Liver (tissue), 3 donors: ENCODE measurements around the gene STX16.
"Not testable (repeated sequence)": the region's sequence is repeated elsewhere in the genome, so short reads cannot be mapped to it uniquely, and the experiment has no call there.

ENCODE experiments used
- TF ChIP-seq, protein P1 (sequence below): fragments of 150-350 bp; IDR thresholded peaks from 2 replicates; pipeline ENCODE4 v1.5.1; 2017; ENCODE audit warnings: improper control_type of control experiment, low read depth, low read length; ENCODE audit not compliant: missing input control
- TF ChIP-seq, protein P2 (sequence below): IDR thresholded peaks from 2 replicates; pipeline ENCODE4 v1.6.1; 2016; ENCODE audit warnings: antibody characterized with exemption
- TF ChIP-seq, protein P3 (sequence below): IDR thresholded peaks from 2 replicates; pipeline ENCODE4 v1.6.1; 2016; ENCODE audit warnings: antibody characterized with exemption, mild to moderate bottlenecking
- donor health status: healthy.
- donor health status: healthy.

DNA sequence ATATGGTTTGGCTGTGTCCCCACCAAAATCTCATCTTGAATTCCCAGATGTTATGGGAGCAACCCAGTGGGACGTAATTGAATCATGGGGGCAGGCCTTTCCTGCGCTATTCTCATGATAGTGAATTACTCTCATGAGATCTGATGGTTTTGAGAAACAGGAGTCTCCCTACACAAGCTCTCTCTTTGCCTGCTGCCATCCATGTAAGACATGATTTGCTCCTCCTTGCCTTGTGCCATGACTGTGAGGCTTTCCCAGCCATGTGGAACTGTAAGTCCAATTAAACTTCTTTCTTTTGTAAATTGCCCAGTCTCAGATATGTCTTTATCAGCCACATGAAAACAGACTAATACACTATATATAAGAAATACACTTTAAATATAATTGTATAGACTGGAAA lies 75.1 kb downstream of the STX16 start:
- TF ChIP-seq, protein P1, sequence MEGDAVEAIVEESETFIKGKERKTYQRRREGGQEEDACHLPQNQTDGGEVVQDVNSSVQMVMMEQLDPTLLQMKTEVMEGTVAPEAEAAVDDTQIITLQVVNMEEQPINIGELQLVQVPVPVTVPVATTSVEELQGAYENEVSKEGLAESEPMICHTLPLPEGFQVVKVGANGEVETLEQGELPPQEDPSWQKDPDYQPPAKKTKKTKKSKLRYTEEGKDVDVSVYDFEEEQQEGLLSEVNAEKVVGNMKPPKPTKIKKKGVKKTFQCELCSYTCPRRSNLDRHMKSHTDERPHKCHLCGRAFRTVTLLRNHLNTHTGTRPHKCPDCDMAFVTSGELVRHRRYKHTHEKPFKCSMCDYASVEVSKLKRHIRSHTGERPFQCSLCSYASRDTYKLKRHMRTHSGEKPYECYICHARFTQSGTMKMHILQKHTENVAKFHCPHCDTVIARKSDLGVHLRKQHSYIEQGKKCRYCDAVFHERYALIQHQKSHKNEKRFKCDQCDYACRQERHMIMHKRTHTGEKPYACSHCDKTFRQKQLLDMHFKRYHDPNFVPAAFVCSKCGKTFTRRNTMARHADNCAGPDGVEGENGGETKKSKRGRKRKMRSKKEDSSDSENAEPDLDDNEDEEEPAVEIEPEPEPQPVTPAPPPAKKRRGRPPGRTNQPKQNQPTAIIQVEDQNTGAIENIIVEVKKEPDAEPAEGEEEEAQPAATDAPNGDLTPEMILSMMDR: not testable (repeated sequence)
- TF ChIP-seq, protein P2, sequence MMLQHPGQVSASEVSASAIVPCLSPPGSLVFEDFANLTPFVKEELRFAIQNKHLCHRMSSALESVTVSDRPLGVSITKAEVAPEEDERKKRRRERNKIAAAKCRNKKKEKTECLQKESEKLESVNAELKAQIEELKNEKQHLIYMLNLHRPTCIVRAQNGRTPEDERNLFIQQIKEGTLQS: not testable (repeated sequence)
- TF ChIP-seq, protein P3, sequence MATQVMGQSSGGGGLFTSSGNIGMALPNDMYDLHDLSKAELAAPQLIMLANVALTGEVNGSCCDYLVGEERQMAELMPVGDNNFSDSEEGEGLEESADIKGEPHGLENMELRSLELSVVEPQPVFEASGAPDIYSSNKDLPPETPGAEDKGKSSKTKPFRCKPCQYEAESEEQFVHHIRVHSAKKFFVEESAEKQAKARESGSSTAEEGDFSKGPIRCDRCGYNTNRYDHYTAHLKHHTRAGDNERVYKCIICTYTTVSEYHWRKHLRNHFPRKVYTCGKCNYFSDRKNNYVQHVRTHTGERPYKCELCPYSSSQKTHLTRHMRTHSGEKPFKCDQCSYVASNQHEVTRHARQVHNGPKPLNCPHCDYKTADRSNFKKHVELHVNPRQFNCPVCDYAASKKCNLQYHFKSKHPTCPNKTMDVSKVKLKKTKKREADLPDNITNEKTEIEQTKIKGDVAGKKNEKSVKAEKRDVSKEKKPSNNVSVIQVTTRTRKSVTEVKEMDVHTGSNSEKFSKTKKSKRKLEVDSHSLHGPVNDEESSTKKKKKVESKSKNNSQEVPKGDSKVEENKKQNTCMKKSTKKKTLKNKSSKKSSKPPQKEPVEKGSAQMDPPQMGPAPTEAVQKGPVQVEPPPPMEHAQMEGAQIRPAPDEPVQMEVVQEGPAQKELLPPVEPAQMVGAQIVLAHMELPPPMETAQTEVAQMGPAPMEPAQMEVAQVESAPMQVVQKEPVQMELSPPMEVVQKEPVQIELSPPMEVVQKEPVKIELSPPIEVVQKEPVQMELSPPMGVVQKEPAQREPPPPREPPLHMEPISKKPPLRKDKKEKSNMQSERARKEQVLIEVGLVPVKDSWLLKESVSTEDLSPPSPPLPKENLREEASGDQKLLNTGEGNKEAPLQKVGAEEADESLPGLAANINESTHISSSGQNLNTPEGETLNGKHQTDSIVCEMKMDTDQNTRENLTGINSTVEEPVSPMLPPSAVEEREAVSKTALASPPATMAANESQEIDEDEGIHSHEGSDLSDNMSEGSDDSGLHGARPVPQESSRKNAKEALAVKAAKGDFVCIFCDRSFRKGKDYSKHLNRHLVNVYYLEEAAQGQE: not testable (repeated sequence)
